SIG-M5 treated with dmso at 0.1 percent for 504 hours (cell line): ENCODE results near the gene MSL1.
A peak's percentile ranks its signal among the peaks of the same experiment; 100 is the strongest.
"Not testable (repeated sequence)": the region's sequence is repeated elsewhere in the genome, so short reads cannot be mapped to it uniquely, and the experiment has no call there.

ENCODE experiments used
- DNase-seq: peaks from one replicate; lab custom pipeline; 2025; ENCODE audit not compliant: unreplicated experiment; lab: John Stamatoyannopoulos, UW

The MSL1 gene

GRCh38 chr17:40123811-40124114, 2.0 kb downstream of the MSL1 start:
- no peak for DNase-seq

GRCh38 chr17:40124279-40125141, 2.7 kb downstream of the MSL1 start:
- DNase-seq: peak; percentile 59

GRCh38 chr17:40129498-40129897, 7.7 kb downstream of the MSL1 start:
- DNase-seq: no peak

- peak; percentile 93 for DNase-seq
These were observed 8.7 kb downstream of the MSL1 start for GRCh38 chr17:40130352-40131042.

GRCh38 chr17:40134184-40134583, 12.4 kb downstream of the MSL1 start:
- DNase-seq: no peak

GRCh38 chr17:40135817-40136216, 14.0 kb downstream of the MSL1 start:
- no peak for DNase-seq

- peak; percentile 50 for DNase-seq
These were observed 17.8 kb downstream of the MSL1 start for GRCh38 chr17:40139566-40140058.

GRCh38 chr17:40143166-40143565, 21.4 kb downstream of the MSL1 start:
- DNase-seq: not testable (repeated sequence)

GRCh38 chr17:40145476-40145875, 23.7 kb downstream of the MSL1 start:
- no peak for DNase-seq

- DNase-seq: no peak
These were observed 26.8 kb downstream of the MSL1 start for GRCh38 chr17:40148527-40148926.

GRCh38 chr17:40150276-40150675, 28.5 kb downstream of the MSL1 start:
- no peak for DNase-seq

GRCh38 chr17:40151414-40151963, 29.7 kb downstream of the MSL1 start:
- DNase-seq: peak; percentile 35

- DNase-seq: no peak
These were observed 31.9 kb downstream of the MSL1 start for GRCh38 chr17:40153603-40154236.

GRCh38 chr17:40157973-40158372, 36.2 kb downstream of the MSL1 start:
- DNase-seq: peak; percentile 44

- peak; percentile 59 for DNase-seq
These were observed 36.8 kb downstream of the MSL1 start for GRCh38 chr17:40158438-40159013.

GRCh38 chr17:40159456-40159855, 37.7 kb downstream of the MSL1 start:
- no peak for DNase-seq

GRCh38 chr17:40167685-40168261, 46.0 kb downstream of the MSL1 start:
- no peak for DNase-seq

GRCh38 chr17:40168262-40168832, 46.6 kb downstream of the MSL1 start:
- DNase-seq: peak; percentile 75

GRCh38 chr17:40170325-40170724, 48.6 kb downstream of the MSL1 start:
- DNase-seq: no peak

- DNase-seq: no peak
These were observed 50.0 kb downstream of the MSL1 start for GRCh38 chr17:40171750-40172149.
